DMS53 treated with DMSO at 0.1 percent for 48 hours (cell line): Measurements from ENCODE around the gene JSRP1.

Experiments used
- DNase-seq: peaks from one replicate; lab custom pipeline; 2025; ENCODE audit not compliant: unreplicated experiment; lab: John Stamatoyannopoulos, UW

The JSRP1 gene, protein sequence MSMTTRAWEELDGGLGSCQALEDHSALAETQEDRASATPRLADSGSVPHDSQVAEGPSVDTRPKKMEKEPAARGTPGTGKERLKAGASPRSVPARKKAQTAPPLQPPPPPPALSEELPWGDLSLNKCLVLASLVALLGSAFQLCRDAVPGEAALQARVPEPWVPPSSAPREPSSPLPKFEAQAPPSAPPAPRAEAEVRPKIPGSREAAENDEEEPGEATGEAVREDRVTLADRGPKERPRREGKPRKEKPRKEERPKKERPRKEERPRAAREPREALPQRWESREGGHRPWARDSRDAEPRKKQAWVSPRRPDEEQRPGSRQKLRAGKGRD

DNA sequence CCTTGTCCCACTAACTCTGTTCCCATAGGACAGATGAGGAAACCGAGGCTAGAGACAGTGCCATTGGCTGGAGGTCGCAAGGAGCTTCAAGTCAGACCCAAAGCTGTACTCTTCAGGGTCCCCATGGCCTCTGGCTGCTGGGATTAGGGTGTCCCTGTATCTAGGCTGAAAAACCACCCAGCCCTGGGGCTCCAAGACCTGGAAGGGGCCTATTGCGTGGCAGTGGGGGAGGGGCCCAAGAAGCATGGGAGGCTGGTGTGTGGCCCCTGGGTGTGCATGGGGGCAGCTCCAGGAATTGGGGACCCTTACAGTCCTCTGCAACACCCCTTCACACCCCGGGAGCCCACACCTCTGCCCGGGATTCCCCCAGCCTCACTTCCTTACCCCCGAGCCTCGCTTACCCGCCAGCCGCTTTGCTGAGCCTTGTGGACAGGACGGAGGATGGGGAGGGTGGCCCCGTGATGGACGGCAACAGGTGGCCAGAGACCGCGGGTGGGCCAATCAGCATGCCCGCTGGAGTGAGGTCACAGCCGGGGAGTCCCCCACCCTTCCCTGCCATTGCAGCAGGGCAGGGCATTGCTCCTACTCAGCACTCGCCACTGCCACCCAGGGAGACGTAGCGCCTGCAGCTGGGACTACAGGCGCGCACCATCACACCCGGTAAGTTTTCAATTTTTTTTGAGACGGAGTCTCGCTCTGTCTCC is at the start of gene JSRP1:
Gene JSRP1 (minus strand): TSS at position 436 of the 704 bp plus-strand sequence. CDS start 1,103 bp downstream, outside the sequence.
- no peak for DNase-seq

DNA sequence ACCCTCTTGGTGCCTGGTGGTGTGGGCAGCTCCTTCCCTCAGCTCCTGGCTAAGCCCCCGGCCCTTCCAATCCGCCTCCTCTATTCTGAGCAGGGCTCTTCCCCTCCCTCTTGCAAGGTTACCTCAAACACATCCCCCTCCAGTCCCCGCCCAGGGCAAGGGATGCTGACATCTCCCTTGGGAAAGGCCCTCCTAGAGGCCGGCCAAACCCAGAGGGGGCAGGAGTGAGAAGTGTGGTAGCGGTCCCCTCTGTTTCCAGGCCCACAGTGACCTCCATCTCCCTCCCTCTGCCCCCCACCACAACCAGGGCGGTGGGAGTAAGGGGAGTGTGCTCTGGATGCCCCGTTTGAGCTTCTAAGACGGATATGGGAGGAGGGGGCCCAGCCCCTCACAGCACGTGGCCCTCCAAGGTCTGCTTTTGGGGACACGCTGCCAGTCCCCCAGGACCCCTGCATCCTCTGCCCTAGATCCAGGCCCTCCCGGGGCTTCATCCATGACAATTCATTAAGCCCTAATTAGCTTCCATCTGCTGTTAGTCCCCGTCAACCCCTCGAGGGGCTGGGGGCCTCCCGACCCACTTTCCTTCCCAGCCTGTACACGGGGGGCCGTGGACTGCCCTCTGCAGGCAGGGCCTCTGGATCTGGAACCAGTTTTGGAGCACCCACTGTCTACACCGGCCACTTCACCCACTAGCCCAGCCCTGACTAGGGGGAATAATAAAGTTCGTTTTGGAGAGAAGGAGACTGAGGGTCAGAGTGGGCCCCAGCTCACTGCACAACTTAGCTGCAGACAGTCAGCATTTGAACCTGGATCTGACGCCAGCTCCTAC is 49.4 kb upstream of the JSRP1 start:
- DNase-seq = no peak

DNA sequence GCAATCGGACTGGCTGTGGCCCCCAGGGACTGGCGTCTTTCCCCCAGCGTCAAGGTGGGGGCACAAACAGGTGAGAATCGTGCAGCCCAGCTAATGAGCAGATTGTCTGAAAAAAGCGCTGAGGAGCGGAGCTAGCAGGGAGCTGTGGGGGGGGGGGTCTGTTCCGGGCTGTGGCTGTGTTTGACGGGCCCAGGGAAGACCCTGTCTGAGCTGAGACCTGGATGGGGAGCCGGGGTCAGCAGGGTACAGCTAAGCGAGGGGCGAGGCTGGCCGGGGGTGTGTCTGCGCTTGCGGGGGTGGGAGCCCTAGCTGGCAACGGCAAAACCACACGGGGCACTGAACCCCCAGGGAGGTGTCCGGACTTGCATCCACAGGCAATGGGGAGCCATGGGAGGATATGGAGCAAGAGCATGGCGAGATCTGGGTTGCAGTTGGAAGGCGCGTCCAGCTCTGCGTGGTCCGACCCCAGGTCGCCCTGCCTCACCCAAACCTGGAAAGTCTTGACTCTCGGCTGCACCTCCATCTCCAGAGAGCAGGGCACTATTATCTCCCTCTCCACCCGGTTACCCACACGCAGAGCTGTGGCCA is 47.1 kb upstream of the JSRP1 start:
- DNase-seq = no peak

DNA sequence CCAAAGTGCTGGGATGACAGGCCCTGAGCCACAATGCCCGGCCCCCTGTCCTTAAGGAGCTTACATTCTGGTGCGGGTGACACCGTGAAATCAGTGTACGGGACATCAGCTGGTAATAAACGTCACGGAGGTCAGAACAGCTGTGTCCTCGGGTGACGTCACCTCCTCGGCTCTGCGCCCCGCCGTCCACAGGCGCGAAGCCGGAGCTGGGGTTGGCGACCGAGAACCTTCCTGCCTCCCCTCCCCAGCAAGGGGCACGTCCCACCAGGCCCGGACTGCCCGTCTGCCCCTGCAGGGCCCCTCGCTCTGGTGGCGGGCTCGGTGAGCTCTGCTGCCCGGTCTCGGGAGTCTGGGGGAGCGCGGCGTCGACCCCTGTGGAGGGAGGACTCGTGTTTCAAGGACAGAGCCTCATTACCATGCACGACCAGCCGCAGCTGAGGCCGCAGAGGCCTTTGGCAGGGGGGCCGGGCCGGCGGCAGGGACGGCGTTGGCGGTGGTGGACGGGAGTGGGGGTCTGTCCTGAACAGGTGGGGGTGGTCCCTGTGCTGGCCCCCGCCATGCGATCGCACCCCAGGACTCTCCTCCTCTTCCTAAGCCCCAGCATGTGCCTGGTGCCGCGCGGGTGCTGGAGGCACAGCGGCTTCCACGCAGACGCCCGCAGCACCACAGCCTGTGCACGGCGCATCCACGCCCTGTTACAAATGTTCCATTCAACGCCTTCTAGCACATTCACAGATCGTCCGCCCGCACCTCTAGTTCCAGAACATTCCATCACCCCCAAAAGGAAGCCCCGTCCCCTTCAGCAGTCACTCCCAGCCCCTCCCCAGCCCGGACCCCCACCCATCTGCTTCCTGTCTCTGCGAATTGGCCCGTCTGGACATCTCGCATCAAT is 46.3 kb upstream of the JSRP1 start:
- DNase-seq = no peak

- no peak for DNase-seq
These were observed 44.3 kb upstream of the JSRP1 start for GRCh38 chr19:2300533-2300932.

DNA sequence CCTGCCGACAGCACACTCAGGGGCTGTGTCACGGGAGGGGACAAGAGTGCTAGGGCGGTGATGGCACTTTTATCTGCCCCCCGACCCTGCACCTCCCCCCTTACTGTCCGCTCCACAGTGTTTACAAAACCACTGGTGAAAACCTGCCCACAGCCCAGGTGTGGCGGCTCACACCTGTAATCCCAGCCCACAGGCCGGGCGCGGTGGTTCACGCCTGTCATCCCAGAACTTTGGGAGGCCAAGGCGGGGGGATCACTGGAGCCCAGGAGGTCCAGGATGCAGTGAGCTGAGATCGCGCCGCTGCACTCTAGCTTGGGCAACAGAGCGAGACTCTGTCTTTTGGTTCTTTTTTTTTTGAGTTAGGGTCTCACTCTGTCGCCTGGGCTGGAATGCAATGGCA is 39.9 kb upstream of the JSRP1 start:
- no peak for DNase-seq

- no peak for DNase-seq
These were observed 38.6 kb upstream of the JSRP1 start for GRCh38 chr19:2294687-2295335.

GRCh38 chr19:2291185-2291751 is 35.1 kb upstream of the JSRP1 start:
- peak; percentile 53 for DNase-seq

DNA sequence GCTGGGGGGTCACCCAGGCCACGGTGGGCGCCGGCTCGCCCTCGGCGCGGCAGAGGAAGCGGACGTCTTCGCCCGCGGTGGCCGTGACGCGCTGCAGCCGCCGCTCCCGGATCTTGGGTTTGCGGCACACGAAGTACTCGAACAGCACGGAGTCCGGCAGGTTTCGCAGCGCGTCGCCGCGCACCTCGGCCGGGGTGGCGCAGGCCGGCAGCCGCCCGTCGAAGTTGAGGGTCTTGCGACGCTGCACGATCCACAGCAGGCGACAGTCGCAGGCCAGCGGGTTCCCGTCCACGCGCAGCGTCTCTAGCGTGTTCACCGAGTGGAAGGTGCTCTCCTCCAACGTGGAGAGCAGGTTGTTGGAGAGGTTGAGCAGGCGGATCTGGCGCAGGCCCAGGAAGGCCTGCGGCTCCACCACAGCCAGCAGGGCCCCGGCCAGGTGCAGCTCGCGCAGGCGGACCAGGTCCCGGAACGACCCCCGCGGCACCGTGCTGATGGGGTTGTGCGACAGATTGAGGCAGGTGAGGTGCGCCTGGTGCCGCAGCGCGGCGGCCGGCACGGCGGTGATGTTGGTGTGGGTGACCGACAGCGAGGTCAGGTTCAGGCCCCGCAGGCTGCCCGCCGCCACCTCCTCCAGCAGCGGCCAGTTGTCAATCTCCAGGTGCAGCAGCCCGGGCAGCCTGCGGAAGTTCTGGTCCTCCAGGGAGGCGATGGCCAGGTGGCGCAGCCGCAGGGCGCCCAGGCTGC is 34.4 kb upstream of the JSRP1 start:
- peak; percentile 43 for DNase-seq

GRCh38 chr19:2289714-2290435 is 33.7 kb upstream of the JSRP1 start:
- no peak for DNase-seq

- no peak for DNase-seq
These were observed 32.8 kb upstream of the JSRP1 start for GRCh38 chr19:2288818-2289713.

DNA sequence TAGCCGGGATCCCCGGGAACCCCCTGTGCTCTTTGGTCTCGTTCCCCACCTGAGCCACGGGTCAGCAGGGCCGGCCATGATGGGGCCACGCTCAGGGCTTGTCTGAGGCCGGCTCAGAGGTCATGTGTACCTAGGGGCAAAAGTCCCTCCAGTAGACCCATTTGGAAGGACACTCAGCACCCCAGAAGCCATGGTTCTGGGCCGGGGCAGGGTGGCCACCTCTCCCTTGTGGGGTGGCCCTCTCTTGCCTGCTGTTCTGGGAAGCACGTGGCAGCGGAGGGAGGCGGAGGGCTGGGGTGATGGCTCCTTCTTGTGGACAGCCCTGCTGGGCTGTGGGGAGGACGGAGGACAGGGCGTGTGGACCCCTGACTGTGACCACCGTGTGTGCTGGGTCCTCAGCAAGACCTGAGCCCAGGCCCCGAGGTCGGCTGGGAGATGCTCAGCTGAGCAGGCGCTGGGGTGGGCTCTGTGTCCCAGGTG is 32.2 kb upstream of the JSRP1 start:
- DNase-seq = no peak

GRCh38 chr19:2287585-2288337 is 31.5 kb upstream of the JSRP1 start:
- no peak for DNase-seq

- no peak for DNase-seq
These were observed 30.4 kb upstream of the JSRP1 start for GRCh38 chr19:2286402-2287140.

GRCh38 chr19:2283835-2284507 is 27.8 kb upstream of the JSRP1 start:
- DNase-seq = no peak
